ENCODE data around the gene TXNIP. TPM values are rescaled to one million over a fixed set of nuclear protein-coding genes. Genes with fewer than 3 reads are reported as not detected.

Gene TXNIP
- total and polyA plus RNA-seq, 2 of the 4 experiments (the other 2 are of a cell fraction) = 36.4 to 77.2 TPM

DNA sequence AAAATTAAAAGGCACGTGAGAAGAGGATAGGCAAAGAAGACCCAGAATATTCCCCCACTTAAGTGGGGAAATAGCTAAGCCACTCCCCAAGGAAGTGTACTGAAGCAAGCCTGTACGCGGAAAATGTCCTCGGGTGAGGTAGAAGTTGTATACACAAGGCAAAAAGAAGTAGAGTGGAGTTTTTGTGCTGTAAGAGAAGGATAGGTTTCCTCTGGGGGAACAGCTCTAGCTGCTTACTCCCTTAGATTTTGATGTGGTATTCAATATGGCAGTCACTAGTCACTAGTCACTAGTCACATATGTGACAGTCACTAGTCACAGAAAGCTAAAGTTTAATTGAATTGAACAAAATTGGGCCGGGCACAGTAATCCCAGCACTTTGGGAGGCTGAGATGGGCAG, 7.6 kb downstream of the TXNIP start:
- no peak overlapping the region for H3K56ac ChIP-seq (ENCODE audit: extremely low read depth, insufficient read depth, low read length)
- no peak overlapping the region for H3K4me3 ChIP-seq (ENCODE audit: insufficient read depth, low read depth, low read length)

More for the DNA sequence above, 7.6 kb downstream of the TXNIP start:
- H3K9me3 ChIP-seq (ENCODE audit: control insufficient read depth, insufficient read depth, low read length) = no peaks in the 10 kb centered on the region
- H2AK9ac ChIP-seq (replicated peaks; ENCODE audit: low read depth, low read length, poor library complexity) = no peak overlapping the region
- H3K4me2 ChIP-seq (ENCODE audit: low read depth, low read length) = no peak overlapping the region
- no peak overlapping the region for H2BK15ac ChIP-seq (ENCODE audit: low read depth, low read length)
- H3K23ac ChIP-seq (ENCODE audit: low read depth, low read length) = no peak overlapping the region
- no peak overlapping the region for H4K5ac ChIP-seq (ENCODE audit: low read depth, low read length)
- H2AFZ ChIP-seq (replicated peaks; ENCODE audit: low read length, poor library complexity) = no peak overlapping the region
- no peak for ATAC-seq (ENCODE audit: low read depth)
- dilution Hi-C loops (cut with HindIII; ENCODE audit: low sequenced_read_pairs, unreplicated experiment) = no loop called here
- no peak overlapping the region for H4K91ac ChIP-seq (ENCODE audit: insufficient read depth, low read depth, low read length)
- BruUV-seq (replicated peaks) = no TSS peak
- no peak overlapping the region for H3K14ac ChIP-seq (replicated peaks; ENCODE audit: low read depth, low read length)
- H4K8ac ChIP-seq (ENCODE audit: low read depth in 2 of 2, low read length in 2 of 2) = no peak overlapping the region
- WGBS, 2 experiments (ENCODE audit: extremely low coverage in 2 of 2, insufficient read length in 1 of 2) = no CpG with 5 or more reads among the region's 5 CpGs
- no peak overlapping the region for H3K18ac ChIP-seq (ENCODE audit: low read depth, low read length)
- ChIA-PET CTCF (no interaction called here), POLR2A (ENCODE audit: unreplicated experiment) (interaction anchor here (2.1 kb wide), 1 partner anchor 9 kb away, joined by 6 read pairs; no protein-coding TSS in a partner anchor)
- no peak overlapping the region for H2BK120ac ChIP-seq (ENCODE audit: low read depth, low read length)
- H3K9me1 ChIP-seq (ENCODE audit: insufficient read depth, low read length) = peaks cover 8% of the 10 kb centered on the region
- H2AK5ac ChIP-seq (ENCODE audit: low read depth, low read length) = no peak overlapping the region
- H4K20me1 ChIP-seq (ENCODE audit: insufficient read depth, low read length) = no peaks in the 10 kb centered on the region; the same call in 1 of the 2 replicates
- intact Hi-C loops (cut with micrococcal nuclease) = no loop called here
- TF ChIP-seq SMC3 (IDR thresholded peaks at IDR 0.05; ENCODE audit: low read depth, low read length) (no peak), RAD21 (IDR thresholded peaks at IDR 0.05; ENCODE audit: low read length) (no peak), MXI1 (IDR thresholded peaks at IDR 0.05; ENCODE audit: borderline replicate concordance, low read depth, low read length) (no peak), RFX5 (IDR thresholded peaks at IDR 0.05; ENCODE audit: low read depth, low read length) (no peak), CHD1 (IDR thresholded peaks at IDR 0.05; ENCODE audit: low read depth, low read length) (no peak), CEBPB (IDR thresholded peaks at IDR 0.05; ENCODE audit: low read depth, low read length) (no peak), FOS (IDR thresholded peaks at IDR 0.05; ENCODE audit: low read depth, low read length) (no peak)
- TF ChIP-seq, protein P1, sequence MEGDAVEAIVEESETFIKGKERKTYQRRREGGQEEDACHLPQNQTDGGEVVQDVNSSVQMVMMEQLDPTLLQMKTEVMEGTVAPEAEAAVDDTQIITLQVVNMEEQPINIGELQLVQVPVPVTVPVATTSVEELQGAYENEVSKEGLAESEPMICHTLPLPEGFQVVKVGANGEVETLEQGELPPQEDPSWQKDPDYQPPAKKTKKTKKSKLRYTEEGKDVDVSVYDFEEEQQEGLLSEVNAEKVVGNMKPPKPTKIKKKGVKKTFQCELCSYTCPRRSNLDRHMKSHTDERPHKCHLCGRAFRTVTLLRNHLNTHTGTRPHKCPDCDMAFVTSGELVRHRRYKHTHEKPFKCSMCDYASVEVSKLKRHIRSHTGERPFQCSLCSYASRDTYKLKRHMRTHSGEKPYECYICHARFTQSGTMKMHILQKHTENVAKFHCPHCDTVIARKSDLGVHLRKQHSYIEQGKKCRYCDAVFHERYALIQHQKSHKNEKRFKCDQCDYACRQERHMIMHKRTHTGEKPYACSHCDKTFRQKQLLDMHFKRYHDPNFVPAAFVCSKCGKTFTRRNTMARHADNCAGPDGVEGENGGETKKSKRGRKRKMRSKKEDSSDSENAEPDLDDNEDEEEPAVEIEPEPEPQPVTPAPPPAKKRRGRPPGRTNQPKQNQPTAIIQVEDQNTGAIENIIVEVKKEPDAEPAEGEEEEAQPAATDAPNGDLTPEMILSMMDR (conservative IDR thresholded peaks at IDR 0.05; ENCODE audit: low read depth, low read length) = no peak
- TF ChIP-seq, protein P2, sequence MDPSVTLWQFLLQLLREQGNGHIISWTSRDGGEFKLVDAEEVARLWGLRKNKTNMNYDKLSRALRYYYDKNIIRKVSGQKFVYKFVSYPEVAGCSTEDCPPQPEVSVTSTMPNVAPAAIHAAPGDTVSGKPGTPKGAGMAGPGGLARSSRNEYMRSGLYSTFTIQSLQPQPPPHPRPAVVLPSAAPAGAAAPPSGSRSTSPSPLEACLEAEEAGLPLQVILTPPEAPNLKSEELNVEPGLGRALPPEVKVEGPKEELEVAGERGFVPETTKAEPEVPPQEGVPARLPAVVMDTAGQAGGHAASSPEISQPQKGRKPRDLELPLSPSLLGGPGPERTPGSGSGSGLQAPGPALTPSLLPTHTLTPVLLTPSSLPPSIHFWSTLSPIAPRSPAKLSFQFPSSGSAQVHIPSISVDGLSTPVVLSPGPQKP (IDR thresholded peaks at IDR 0.05; ENCODE audit: borderline replicate concordance, low read depth, low read length) = no peak
- in situ Hi-C loops (cut with MboI; ENCODE audit: low sequenced_read_pairs) = no loop called here
- H3K27ac ChIP-seq (ENCODE audit: insufficient read depth, low read length) = no peak overlapping the region
- no peak for DNase-seq
- no peak overlapping the region for H2BK5ac ChIP-seq (ENCODE audit: low read depth, low read length, poor library complexity, severe bottlenecking)
- H3K4ac ChIP-seq (ENCODE audit: low read depth, low read length) = no peak overlapping the region
- H3K4me1 ChIP-seq (ENCODE audit: control insufficient read depth, insufficient read depth, low read length) = peaks cover 11% of the 10 kb centered on the region
- H3K9ac ChIP-seq (ENCODE audit: low read depth, low read length) = no peak overlapping the region
- H3K79me1 ChIP-seq (ENCODE audit: low read depth in 1 of 2, low read length in 2 of 2) = peaks cover 4 to 11% of the 10 kb centered on the region in 2 experiments
- no peaks in the 10 kb centered on the region for H3K27me3 ChIP-seq (ENCODE audit: control insufficient read depth, insufficient read depth, low read length)
- H2BK20ac ChIP-seq (ENCODE audit: low read depth, low read length) = no peak overlapping the region
- peaks cover 4% of the 10 kb centered on the region for H3K36me3 ChIP-seq (ENCODE audit: control insufficient read depth, insufficient read depth, low read length)
